PC-3 (cell line): ENCODE data around the gene LENEP. TPM values are rescaled to one million over a fixed set of nuclear protein-coding genes. Genes with fewer than 3 reads are reported as not detected.
A peak's percentile ranks its signal among the peaks of the same experiment; 100 is the strongest.

Source experiments
- ATAC-seq: fragments of 200-7000 bp; cut with Tn5 transposase; 2 replicates; pipeline ENCODE4 v1.9.1; 2020; ENCODE audit warnings: mild to moderate bottlenecking, moderate library complexity
- BruUV-seq: library from RNA; stranded (reverse); fragments of 400-500 nt; replicated peaks from 2 replicates; lab custom pipeline; 2021; lab: Mats Ljungman, UMichigan
- CTCF ChIA-PET: fragments of 300-600 bp; sonication (Branson Sonifier 250); formaldehyde crosslinking; loops from one replicate; lab custom pipeline; 2022; ENCODE audit warnings: antibody characterized with exemption; lab: Charles Lee
- POLR2A ChIA-PET: fragments of 300-600 bp; sonication (Branson Sonifier 250); formaldehyde crosslinking; loops from one replicate; lab custom pipeline; 2022; ENCODE audit warnings: antibody characterized with exemption; ENCODE audit not compliant: unreplicated experiment; lab: Charles Lee
- DNase-seq: peaks from one replicate; pipeline ENCODE4 v3.0.0-alpha.2; 2015
- H2AFZ ChIP-seq: fragments of 300-600 bp; sonication (generic); 2 replicates; pipeline ENCODE4 v1.6.0; 2016; ENCODE audit warnings: antibody characterized with exemption, low read length
- H3F3A ChIP-seq: fragments of 300-600 bp; sonication (generic); one replicate; pipeline ENCODE4 v1.6.0; 2017; ENCODE audit warnings: antibody characterized with exemption, low read length, control low read depth, mild to moderate bottlenecking; ENCODE audit not compliant: unreplicated experiment
- H3K27ac ChIP-seq: fragments of 300-600 bp; sonication (generic); 2 replicates; pipeline ENCODE4 v1.5.1; 2016; ENCODE audit warnings: mild to moderate bottlenecking, low read length
- H3K27me3 ChIP-seq: fragments of 300-600 bp; sonication (generic); 2 replicates; pipeline ENCODE4 v1.6.1; 2016; ENCODE audit warnings: low read length, mixed read lengths
- H3K36me3 ChIP-seq: fragments of 300-600 bp; sonication (generic); 2 replicates; pipeline ENCODE4 v1.6.1; 2016; ENCODE audit warnings: low read depth, mixed run types, low read length, mixed read lengths
- H3K4me1 ChIP-seq: fragments of 300-600 bp; sonication (generic); 2 replicates; pipeline ENCODE4 v1.5.1; 2016; ENCODE audit warnings: low read length; ENCODE audit not compliant: insufficient read depth
- H3K4me2 ChIP-seq: fragments of 300-600 bp; sonication (generic); 2 replicates; pipeline ENCODE4 v1.6.0; 2016; ENCODE audit warnings: low read length
- H3K4me3 ChIP-seq: fragments of 300-600 bp; sonication (generic); 2 replicates; pipeline ENCODE4 v1.5.1; 2016; ENCODE audit warnings: mild to moderate bottlenecking, low read length, mixed read lengths
- H3K79me2 ChIP-seq: fragments of 300-600 bp; sonication (generic); 2 replicates; pipeline ENCODE4 v1.6.1; 2017; ENCODE audit warnings: low read length, mixed read lengths
- H3K9ac ChIP-seq: fragments of 300-600 bp; sonication (generic); 2 replicates; pipeline ENCODE4 v1.6.0; 2016; ENCODE audit warnings: mild to moderate bottlenecking, low read length
- H3K9me2 ChIP-seq: fragments of 300-600 bp; sonication (generic); replicated peaks from 2 replicates; pipeline ENCODE4 v1.6.1; 2016; ENCODE audit warnings: mixed run types, low read length, mixed read lengths
- H3K9me3 ChIP-seq: fragments of 300-600 bp; sonication (generic); 2 replicates; pipeline ENCODE4 v1.6.1; 2016; ENCODE audit warnings: low read length, mixed read lengths
- H4K20me1 ChIP-seq: fragments of 300-600 bp; sonication (generic); 2 replicates; pipeline ENCODE4 v1.6.1; 2016; ENCODE audit warnings: low read length, mixed read lengths
- CTCF ChIP-seq: fragments of 300-600 bp; sonication (generic); conservative IDR thresholded peaks from 2 replicates; pipeline ENCODE4 v1.5.1; 2017; ENCODE audit warnings: antibody characterized with exemption, low read depth, mild to moderate bottlenecking, low read length
- EZH2 ChIP-seq: fragments of 300-600 bp; sonication (generic); IDR thresholded peaks from one replicate; pipeline ENCODE4 v1.6.1; 2017; ENCODE audit warnings: antibody characterized with exemption, mild to moderate bottlenecking, low read length; ENCODE audit not compliant: unreplicated experiment
- EZH2phosphoT487 ChIP-seq: fragments of 300-600 bp; sonication (generic); IDR thresholded peaks from 2 replicates; pipeline ENCODE4 v1.6.1; 2018; ENCODE audit warnings: mild to moderate bottlenecking, antibody characterized with exemption, low read length, borderline replicate concordance
- intact Hi-C: fragments of 100-400 bp; cut with micrococcal nuclease; formaldehyde crosslinking; loops from 2 replicates; pipeline ENCODE4 v1.9.0; 2023
- total RNA-seq: library from RNA; depleted of rRNA; stranded (reverse); fragments of >200 nt; gene quantifications from 2 replicates; pipeline ENCODE4 v1.2.3, GENCODE V29; 2014

Gene LENEP
- total RNA-seq, 1 experiment from 2014 or later: not detected

GRCh38 chr1:155035936-155036335, 42.5 kb downstream of the LENEP start:
- Histone ChIP-seq H3K4me1 (peaks cover 18% of the 10 kb centered on the region), H3K4me3 (no peak overlapping the region), H3K9ac (no peak overlapping the region), H3F3A (no peaks in the 10 kb centered on the region), H4K20me1 (no peaks in the 10 kb centered on the region), H3K27me3 (no peaks in the 10 kb centered on the region), H3K79me2 (no peaks in the 10 kb centered on the region), H3K9me2 (no peaks in the 10 kb centered on the region), H3K36me3 (no peaks in the 10 kb centered on the region), H3K4me2 (no peak overlapping the region), H3K9me3 (no peaks in the 10 kb centered on the region), H2AFZ (no peak overlapping the region), H3K27ac (no peak overlapping the region)
- DNase-seq: no peak
- BruUV-seq: no TSS peak
- intact Hi-C loops: no loop called here
- ATAC-seq: no peak
- CTCF ChIA-PET: no interaction called here
- POLR2A ChIA-PET: no interaction called here
- TF ChIP-seq EZH2 (no peak), CTCF (no peak), EZH2phosphoT487 (no peak)

DNA sequence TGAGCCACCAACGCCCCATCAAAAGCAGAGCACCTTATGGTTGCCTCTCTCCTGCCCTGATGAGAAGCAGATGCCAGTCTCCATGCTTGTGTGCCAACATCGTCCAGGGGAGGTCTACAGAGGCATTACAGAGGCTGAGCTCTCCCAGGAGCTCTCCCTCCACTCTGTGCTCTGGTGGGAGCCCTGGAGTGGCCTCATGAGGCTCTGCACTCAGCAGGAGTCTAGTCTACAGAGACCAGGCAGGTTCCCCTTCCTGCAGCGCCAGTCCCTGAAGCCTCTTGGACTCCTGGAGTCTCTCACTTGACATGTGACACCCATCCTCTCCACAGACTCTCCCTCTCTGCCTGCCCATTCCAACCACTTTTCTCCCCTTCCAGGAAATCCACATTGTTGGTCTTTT, 43.7 kb downstream of the LENEP start:
- no peaks in the 10 kb centered on the region for H4K20me1 ChIP-seq
- H2AFZ ChIP-seq: no peak overlapping the region
- H3K9me3 ChIP-seq: no peaks in the 10 kb centered on the region
- no peak overlapping the region for H3K27ac ChIP-seq
- H3K36me3 ChIP-seq: no peaks in the 10 kb centered on the region
- peaks cover 18% of the 10 kb centered on the region for H3K4me1 ChIP-seq
- CTCF ChIA-PET: no interaction called here
- intact Hi-C loops: no loop called here
- BruUV-seq: no TSS peak
- H3K9ac ChIP-seq: no peak overlapping the region
- H3K4me2 ChIP-seq: no peak overlapping the region
- no peak for ATAC-seq
- H3K9me2 ChIP-seq: no peaks in the 10 kb centered on the region
- POLR2A ChIA-PET: no interaction called here
- H3F3A ChIP-seq: no peaks in the 10 kb centered on the region
- no peak for TF ChIP-seq CTCF
- TF ChIP-seq EZH2: no peak
- TF ChIP-seq EZH2phosphoT487: no peak
- no peak for DNase-seq
- H3K4me3 ChIP-seq: no peak overlapping the region
- H3K27me3 ChIP-seq: no peaks in the 10 kb centered on the region
- H3K79me2 ChIP-seq: no peaks in the 10 kb centered on the region

DNA sequence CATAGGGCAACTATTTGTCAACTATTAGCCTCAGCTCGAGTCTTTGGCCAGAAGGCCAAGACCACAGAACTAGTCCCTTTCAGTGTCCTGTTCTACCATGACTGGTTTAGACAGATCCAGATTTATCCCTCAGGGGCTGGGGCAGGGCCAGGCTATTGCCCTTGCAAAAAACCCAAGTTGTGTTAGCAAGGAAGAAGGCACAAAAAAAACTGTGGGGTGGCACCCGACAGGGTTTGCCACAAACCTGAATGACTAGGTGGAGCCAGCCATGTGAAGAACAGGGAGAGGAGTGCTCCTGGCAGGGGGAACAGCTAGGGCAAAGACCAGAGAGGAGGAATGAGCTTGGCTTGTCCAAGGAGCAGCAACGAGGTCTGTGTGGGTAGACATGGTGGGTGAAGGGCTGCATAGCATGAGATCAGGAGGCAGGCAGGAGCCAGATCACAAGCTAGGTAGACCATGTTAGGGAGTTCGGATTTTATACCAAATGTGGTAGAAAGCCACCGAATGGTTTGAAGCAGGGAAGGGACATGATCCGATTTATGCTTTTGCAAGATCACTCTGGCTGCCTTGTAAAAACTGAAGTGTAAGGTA, 44.6 kb downstream of the LENEP start:
- no TSS peak for BruUV-seq
- CTCF ChIA-PET: interaction anchor here (0.6 to 1.6 kb wide), 5 partner anchors 13 to 54 kb away, joined by 3 to 9 read pairs (median 4); partner anchors contain the start of gene ADAM15
- Histone ChIP-seq H3K4me3 (no peak overlapping the region), H3K9me2 (no peaks in the 10 kb centered on the region), H3K4me1 (peaks cover 18% of the 10 kb centered on the region), H3K36me3 (no peaks in the 10 kb centered on the region), H3K9ac (no peak overlapping the region), H3K4me2 (peak overlapping the region; percentile 32), H3F3A (no peaks in the 10 kb centered on the region), H4K20me1 (no peaks in the 10 kb centered on the region), H3K27me3 (no peaks in the 10 kb centered on the region), H3K79me2 (no peaks in the 10 kb centered on the region), H2AFZ (peak overlapping the region; percentile 5), H3K27ac (peak overlapping the region; percentile 6; the same call in 1 of the 2 replicates), H3K9me3 (no peaks in the 10 kb centered on the region)
- intact Hi-C loops: no loop called here
- no peak for TF ChIP-seq CTCF
- no peak for TF ChIP-seq EZH2
- TF ChIP-seq EZH2phosphoT487: no peak
- ATAC-seq (no peak), DNase-seq (no peak)
- POLR2A ChIA-PET: interaction anchor here (0.6 kb wide), 2 partner anchors 13 to 417 kb away, joined by 3 to 6 read pairs; no protein-coding TSS in a partner anchor
